Ovary (tissue), 3 donors: ENCODE measurements around the gene DLK1.

Experiments
- EP300 ChIP-seq: sonication (generic); formaldehyde crosslinking; IDR thresholded peaks from one replicate; pipeline ENCODE4 v1.6.1; 2017; ENCODE audit warnings: antibody characterized with exemption
- TF ChIP-seq, protein P1 (sequence below), 3 donors: fragments of 450-650 bp in 2 of 3; fragments of 200-600 bp in 1 of 3; IDR thresholded peaks; one replicate each; pipeline versions ENCODE4 v1.5.1 to v1.8.0; 2016 to 2022; ENCODE audit warnings: antibody characterized with exemption in 3 of 3, mild to moderate bottlenecking in 1 of 3
- donor health status: DM: no; HTN: no; CAD: no.

DNA sequence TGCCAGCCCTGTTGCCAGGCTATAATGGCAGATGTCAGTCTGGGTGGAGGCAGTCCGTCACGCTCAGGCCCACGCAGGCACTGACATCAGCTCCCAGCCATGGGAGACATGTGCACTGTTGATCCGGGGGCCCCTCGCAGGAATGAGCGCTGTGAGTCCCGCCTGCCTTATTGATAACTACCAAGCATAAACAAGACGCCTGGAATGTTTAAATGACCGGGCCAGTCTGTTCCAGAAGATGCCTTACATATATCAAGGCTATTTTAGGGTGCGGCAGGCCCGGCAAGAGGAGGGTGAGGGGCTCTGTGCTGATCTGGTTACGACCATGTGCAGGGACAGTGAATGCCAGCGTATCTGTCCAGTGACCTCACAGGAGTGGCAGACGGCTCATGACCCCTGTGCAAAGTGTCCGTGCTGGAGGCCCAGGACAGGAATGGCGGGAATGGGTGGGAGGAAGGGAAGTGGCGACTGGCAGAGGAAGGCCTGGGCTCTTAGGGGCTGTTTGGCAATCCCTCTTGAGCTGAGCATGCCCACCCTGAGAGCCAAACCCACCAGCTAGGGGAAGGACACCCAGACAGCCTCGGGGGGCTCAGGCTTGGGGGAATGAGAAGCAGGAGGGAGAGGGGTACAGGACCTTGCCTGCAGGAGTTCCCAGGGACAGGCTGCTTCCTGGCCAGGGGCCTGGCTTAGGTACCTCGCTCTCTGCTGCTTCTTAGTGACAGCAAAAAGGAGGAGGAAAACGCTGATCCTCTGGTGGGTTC is 49.3 kb downstream of the DLK1 start:
- TF ChIP-seq, protein P1, sequence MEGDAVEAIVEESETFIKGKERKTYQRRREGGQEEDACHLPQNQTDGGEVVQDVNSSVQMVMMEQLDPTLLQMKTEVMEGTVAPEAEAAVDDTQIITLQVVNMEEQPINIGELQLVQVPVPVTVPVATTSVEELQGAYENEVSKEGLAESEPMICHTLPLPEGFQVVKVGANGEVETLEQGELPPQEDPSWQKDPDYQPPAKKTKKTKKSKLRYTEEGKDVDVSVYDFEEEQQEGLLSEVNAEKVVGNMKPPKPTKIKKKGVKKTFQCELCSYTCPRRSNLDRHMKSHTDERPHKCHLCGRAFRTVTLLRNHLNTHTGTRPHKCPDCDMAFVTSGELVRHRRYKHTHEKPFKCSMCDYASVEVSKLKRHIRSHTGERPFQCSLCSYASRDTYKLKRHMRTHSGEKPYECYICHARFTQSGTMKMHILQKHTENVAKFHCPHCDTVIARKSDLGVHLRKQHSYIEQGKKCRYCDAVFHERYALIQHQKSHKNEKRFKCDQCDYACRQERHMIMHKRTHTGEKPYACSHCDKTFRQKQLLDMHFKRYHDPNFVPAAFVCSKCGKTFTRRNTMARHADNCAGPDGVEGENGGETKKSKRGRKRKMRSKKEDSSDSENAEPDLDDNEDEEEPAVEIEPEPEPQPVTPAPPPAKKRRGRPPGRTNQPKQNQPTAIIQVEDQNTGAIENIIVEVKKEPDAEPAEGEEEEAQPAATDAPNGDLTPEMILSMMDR (IDR thresholded peaks at IDR 0.05) = no peak
- no peak for TF ChIP-seq EP300
